Glomerular visceral epithelial cell (primary cell): ENCODE measurements around the gene B4GAT1.

Source experiments
- DNase-seq: peaks from one replicate; pipeline ENCODE4 v3.0.0-alpha.2; 2016; ENCODE audit errors: extremely low spot score

Gene B4GAT1

DNA sequence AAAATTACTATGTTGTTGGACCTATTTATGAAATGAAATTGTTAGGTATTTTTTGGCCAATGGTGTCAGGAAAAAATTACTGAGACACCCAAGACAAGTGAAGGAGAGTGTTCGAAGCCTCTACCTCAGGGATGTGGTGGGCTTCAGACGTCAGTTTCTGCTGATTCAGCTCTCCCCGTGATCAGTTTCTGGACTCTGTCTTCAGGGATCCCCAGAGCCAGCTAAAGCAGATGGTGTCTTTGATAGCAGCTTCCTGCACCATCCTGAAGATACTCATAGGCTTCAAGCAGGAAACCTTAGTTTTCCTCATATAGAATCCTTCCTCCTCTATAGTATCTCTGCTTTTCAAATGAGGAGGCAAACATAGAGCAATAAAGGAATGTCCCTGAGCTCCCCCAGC lies 38.0 kb downstream of the B4GAT1 start:
- no peak for DNase-seq

DNA sequence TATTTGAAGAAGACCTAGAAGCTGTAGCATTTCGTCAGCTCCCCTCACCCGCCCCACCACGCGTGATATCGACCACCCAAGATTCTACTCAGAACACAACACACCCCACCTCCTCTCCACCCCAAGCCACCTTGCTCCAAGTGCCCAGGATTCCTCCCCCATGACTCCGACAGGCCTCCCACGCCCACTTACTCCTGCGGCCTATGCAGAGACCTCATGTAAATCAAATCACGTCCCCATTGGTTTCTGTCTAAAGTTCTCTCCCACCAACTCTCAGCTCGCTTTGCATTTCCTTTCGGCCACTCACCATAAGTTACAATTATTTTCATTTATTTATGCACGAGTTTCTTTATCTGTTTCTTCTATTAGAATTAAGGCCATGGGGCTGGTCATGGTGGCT lies 44.8 kb downstream of the B4GAT1 start:
- no peak for DNase-seq

DNA sequence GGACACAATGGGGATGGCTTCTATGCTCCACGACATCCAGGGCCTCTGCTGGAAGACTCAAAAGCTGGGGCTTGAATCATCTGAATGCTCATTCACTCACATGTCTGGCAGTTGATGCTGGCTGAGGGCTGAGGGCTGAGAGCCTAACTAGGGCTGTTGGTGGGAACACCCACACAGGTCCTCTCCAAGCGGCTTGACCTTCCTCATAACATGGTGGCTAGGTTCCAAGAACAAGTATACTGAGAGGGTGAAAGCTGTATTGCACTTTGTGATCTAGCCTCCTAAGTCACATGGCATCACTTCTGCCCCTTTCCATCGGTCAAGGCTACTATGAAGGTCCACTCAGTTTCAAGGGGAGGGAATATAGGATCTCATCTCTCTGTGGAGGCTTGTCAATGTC lies 48.2 kb downstream of the B4GAT1 start:
- DNase-seq: no peak

DNA sequence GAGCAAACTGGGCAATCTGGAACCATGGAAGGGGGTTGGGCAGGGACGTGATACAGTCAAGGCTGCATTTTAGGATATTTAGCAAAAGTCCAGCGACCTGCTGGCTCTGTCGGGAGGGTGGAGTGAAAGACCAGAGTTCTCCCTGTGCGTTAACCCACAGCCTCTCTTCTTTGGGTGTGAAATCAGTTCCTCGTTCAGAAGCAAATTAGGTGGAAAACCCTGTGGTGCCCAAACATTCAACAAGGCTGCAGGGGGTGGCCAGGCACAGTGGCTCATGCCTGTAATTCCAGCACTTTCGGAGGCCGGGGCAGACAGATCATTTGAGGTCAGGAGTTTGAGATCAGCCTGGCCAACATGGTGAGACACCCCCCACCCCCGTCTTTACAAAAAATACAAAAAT lies 49.8 kb downstream of the B4GAT1 start:
- no peak for DNase-seq
